HepG2 (cell line): ENCODE data around the gene PCBP1. TPM values are rescaled to one million over a fixed set of nuclear protein-coding genes. Genes with fewer than 3 reads are reported as not detected.

Experiments
- AFF4 ChIP-seq: sonication (generic); formaldehyde crosslinking; IDR thresholded peaks from 2 replicates; pipeline ENCODE4 v1.4.0; 2020; ENCODE audit warnings: missing genetic modification reagents
- ARHGAP35 ChIP-seq: sonication (generic); formaldehyde crosslinking; IDR thresholded peaks from 2 replicates; pipeline ENCODE4 v1.9.0; 2022; ENCODE audit warnings: mild to moderate bottlenecking, inconsistent platforms, moderate library complexity, missing genetic modification reagents, borderline replicate concordance
- ATF4 ChIP-seq, 2 experiments: fragments of 450-650 bp in 1 of 2; sonication (generic) in 1 of 2; formaldehyde crosslinking; IDR thresholded peaks; 2 replicates each; pipeline versions ENCODE4 v1.5.0 to v1.8.0; 2020 to 2022; ENCODE audit warnings: mild to moderate bottlenecking in 1 of 2, missing genetic modification reagents in 1 of 2
- ATF5 ChIP-seq: sonication (generic); formaldehyde crosslinking; IDR thresholded peaks from 2 replicates; pipeline ENCODE4 v1.4.0; 2020; ENCODE audit warnings: mild to moderate bottlenecking, low read depth, missing genetic modification reagents
- DDIT3 ChIP-seq: sonication (generic); formaldehyde crosslinking; IDR thresholded peaks from 2 replicates; pipeline ENCODE4 v1.4.0; 2020; ENCODE audit warnings: mild to moderate bottlenecking, missing genetic modification reagents
- ETS1 ChIP-seq: sonication (generic); formaldehyde crosslinking; IDR thresholded peaks from 2 replicates; pipeline ENCODE4 v1.4.0; 2020; ENCODE audit warnings: missing genetic modification reagents
- FOSL1 ChIP-seq: sonication (generic); formaldehyde crosslinking; IDR thresholded peaks from 2 replicates; pipeline ENCODE4 v1.9.0; 2021; ENCODE audit warnings: missing genetic modification reagents, borderline replicate concordance
- FOXK1 ChIP-seq: sonication (generic); formaldehyde crosslinking; IDR thresholded peaks from 2 replicates; pipeline ENCODE4 v1.4.0; 2020; ENCODE audit warnings: low read depth, missing genetic modification reagents, borderline replicate concordance
- HCFC1 ChIP-seq: fragments of 150-350 bp; IDR thresholded peaks from 2 replicates; pipeline ENCODE4 v1.6.1; 2014; ENCODE audit warnings: low read depth, low read length
- HNRNPL ChIP-seq: fragments of 200-400 bp; formaldehyde crosslinking; IDR thresholded peaks from 2 replicates; pipeline ENCODE4 v1.6.1; 2017; ENCODE audit warnings: mild to moderate bottlenecking, low read depth, low read length
- MBNL3 ChIP-seq: fragments of 250-450 bp; sonication (Bioruptor Pico); conservative IDR thresholded peaks from 2 replicates; pipeline ENCODE4 v1.8.0; 2022; ENCODE audit warnings: mild to moderate bottlenecking, inconsistent platforms
- MIXL1 ChIP-seq: IDR thresholded peaks from 2 replicates; pipeline ENCODE4 v1.6.1; 2016
- NFE2L1 ChIP-seq: sonication (generic); formaldehyde crosslinking; IDR thresholded peaks from 2 replicates; pipeline ENCODE4 v1.4.0; 2020; ENCODE audit warnings: missing genetic modification reagents, mild to moderate bottlenecking, borderline replicate concordance
- NFE2L2 ChIP-seq: fragments of 150-350 bp; IDR thresholded peaks from 2 replicates; pipeline ENCODE4 v1.6.1; 2014; ENCODE audit warnings: low read length
- NONO ChIP-seq, 2 experiments: fragments of 450-650 bp in 1 of 2; sonication (generic) in 1 of 2; formaldehyde crosslinking in 1 of 2; IDR thresholded peaks in 1 of 2; conservative IDR thresholded peaks in 1 of 2; 2 replicates each; pipeline versions ENCODE4 v1.6.1 to v1.8.0; 2017 to 2022; ENCODE audit warnings: mild to moderate bottlenecking in 1 of 2, missing genetic modification reagents in 1 of 2, moderate library complexity in 1 of 2
- NR2C2 ChIP-seq: sonication (generic); formaldehyde crosslinking; IDR thresholded peaks from 2 replicates; pipeline ENCODE4 v1.4.0; 2020; ENCODE audit warnings: missing genetic modification reagents, mild to moderate bottlenecking, moderate library complexity, borderline replicate concordance
- POGZ ChIP-seq: sonication (generic); formaldehyde crosslinking; IDR thresholded peaks from 2 replicates; pipeline ENCODE4 v1.4.0; 2020; ENCODE audit warnings: mild to moderate bottlenecking, missing genetic modification reagents
- REPIN1 ChIP-seq: sonication (generic); formaldehyde crosslinking; IDR thresholded peaks from 2 replicates; pipeline ENCODE4 v1.8.0; 2022; ENCODE audit warnings: missing genetic modification reagents, low read depth, mild to moderate bottlenecking, borderline replicate concordance
- SMAD1 ChIP-seq: sonication (generic); formaldehyde crosslinking; IDR thresholded peaks from 2 replicates; pipeline ENCODE4 v1.4.0; 2020; ENCODE audit warnings: missing genetic modification reagents, low read depth, mild to moderate bottlenecking, borderline replicate concordance
- TCF7L2 ChIP-seq: IDR thresholded peaks from 2 replicates; pipeline ENCODE4 v1.6.1; 2011; ENCODE audit warnings: mild to moderate bottlenecking, low read depth, low read length, moderate library complexity
- ZNF20 ChIP-seq: sonication (generic); formaldehyde crosslinking; IDR thresholded peaks from 2 replicates; pipeline ENCODE4 v1.4.0; 2020; ENCODE audit warnings: mild to moderate bottlenecking, moderate library complexity, missing genetic modification reagents
- ZNF414 ChIP-seq: sonication (generic); formaldehyde crosslinking; IDR thresholded peaks from 2 replicates; pipeline ENCODE4 v1.5.0; 2020; ENCODE audit warnings: missing genetic modification reagents
- ZNF598 ChIP-seq: sonication (generic); formaldehyde crosslinking; IDR thresholded peaks from 2 replicates; pipeline ENCODE4 v1.5.1; 2020; ENCODE audit warnings: mild to moderate bottlenecking, missing genetic modification reagents, borderline replicate concordance
- polyA plus RNA-seq, 8 experiments: library from polyadenylated mRNA; depleted of rRNA in 3 of 8; stranded (reverse) in 7 of 8; unstranded in 1 of 8; fragments of >200 nt; fragmentation: Illumina TruSeq in 4 of 8; extraction: Trizol in 4 of 8; gene quantifications; 2 replicates each; pipeline versions ENCODE4 v1.2.1 to v1.2.3, GENCODE V29; 2011 to 2016; ENCODE audit warnings: low read depth in 4 of 8, missing spikeins in 1 of 8, mixed read lengths in 1 of 8; ENCODE audit not compliant: insufficient read depth in 1 of 8
- total RNA-seq, 5 experiments: library from RNA; depleted of rRNA; stranded (reverse); fragments of >200 nt; fragmentation: Illumina TruSeq; extraction: Trizol; gene quantifications; 2 replicates each; pipeline ENCODE4 v1.2.3, GENCODE V29; 2016; ENCODE audit warnings: low read depth in 1 of 5

Gene PCBP1
- total and polyA plus RNA-seq, 2 of the 13 experiments (the other 11 are each of a cell fraction or from before 2014, with no cell fraction given), result 32.0 to 137 TPM

- TF ChIP-seq ZNF20 (CRISPR knock-in tag), result no peak
- no peak for TF ChIP-seq MBNL3 (CRISPR knock-in tag)
- no peak for TF ChIP-seq NFE2L2
- no peak; the same call in 1 of the 2 replicates for TF ChIP-seq ATF5 (CRISPR knock-in tag)
- no peak for TF ChIP-seq AFF4 (CRISPR knock-in tag)
- TF ChIP-seq ARHGAP35 (CRISPR knock-in tag), result no peak
- no peak for TF ChIP-seq NR2C2 (CRISPR knock-in tag)
- TF ChIP-seq SMAD1 (CRISPR knock-in tag), result no peak
- TF ChIP-seq DDIT3 (CRISPR knock-in tag), result no peak
- TF ChIP-seq NONO (IDR thresholded peaks at IDR 0.05), result no peak
- no peak for TF ChIP-seq NONO (CRISPR knock-in tag; conservative IDR thresholded peaks at IDR 0.05)
- no peak for TF ChIP-seq MIXL1 (CRISPR knock-in tag)
- TF ChIP-seq HCFC1, result no peak
- TF ChIP-seq TCF7L2, result no peak
- TF ChIP-seq ZNF414 (CRISPR knock-in tag), result no peak
- no peak; the same call in 1 of the 2 replicates for TF ChIP-seq REPIN1
- TF ChIP-seq NFE2L1 (CRISPR knock-in tag), result no peak
- TF ChIP-seq FOSL1, result no peak
- no peak for TF ChIP-seq POGZ (CRISPR knock-in tag)
- no peak for TF ChIP-seq ATF4 (CRISPR knock-in tag; IDR thresholded peaks at IDR 0.05)
- no peak for TF ChIP-seq ZNF598
- peak; percentile 6; the same call in 1 of the 2 replicates for TF ChIP-seq ETS1 (CRISPR knock-in tag)
- TF ChIP-seq HNRNPL, result no peak
- no peak for TF ChIP-seq FOXK1 (CRISPR knock-in tag)
Measured at GRCh38 chr2:70085711-70086277, 1.5 kb upstream of the PCBP1 start (continued).
